AG04449 (cell line): Measurements from ENCODE around the gene HDAC4.

Experiments
- CTCF ChIA-PET: fragments of 350-600 bp; formaldehyde crosslinking; extraction: SDS; loops from one replicate; lab custom pipeline; 2021; ENCODE audit warnings: antibody characterized with exemption; lab: Yijun Ruan, JAX
- POLR2A ChIA-PET: fragments of 400-600, 350-600 bp; formaldehyde crosslinking; extraction: SDS; loops from one replicate; lab custom pipeline; 2020; ENCODE audit warnings: antibody characterized with exemption, inconsistent platforms; lab: Yijun Ruan, JAX
- DNase-seq: peaks from one replicate; pipeline ENCODE4 v3.0.0-alpha.2; 2010; ENCODE audit warnings: low read depth, low spot score
- H3K4me3 ChIP-seq: 2 replicates; pipeline ENCODE4 v1.5.1; 2011; ENCODE audit warnings: low read depth, mild to moderate bottlenecking, control low read depth, low read length
- CTCF ChIP-seq: IDR thresholded peaks from one replicate; pipeline ENCODE4 v1.5.1; 2011; ENCODE audit warnings: mild to moderate bottlenecking, moderate library complexity, low read length, control low read depth, inconsistent platforms; ENCODE audit not compliant: insufficient read depth; ENCODE audit errors: missing control alignments

Gene HDAC4

GRCh38 chr2:239392072-239392357 lies 8.8 kb downstream of the HDAC4 start:
- CTCF ChIA-PET = no interaction called here
- POLR2A ChIA-PET = no interaction called here
- DNase-seq = no peak
- no peak for TF ChIP-seq CTCF
- no peak overlapping the region for H3K4me3 ChIP-seq

- ChIA-PET CTCF (no interaction called here), POLR2A (interaction anchor here (0.7 kb wide), 1 partner anchor 9 kb away, joined by 3 read pairs; the partner anchor contains the start of gene HDAC4)
- no peak overlapping the region for H3K4me3 ChIP-seq
- DNase-seq = no peak
- no peak for TF ChIP-seq CTCF
These were observed 9.3 kb downstream of the HDAC4 start for GRCh38 chr2:239391286-239392071.

- no peak for TF ChIP-seq CTCF
- POLR2A ChIA-PET = interaction anchor here (0.7 to 1.5 kb wide), 2 partner anchors 10 kb away, joined by 3 to 5 read pairs; partner anchors contain the start of gene HDAC4
- no peak overlapping the region for H3K4me3 ChIP-seq
- CTCF ChIA-PET = interaction anchor here (1.3 to 1.8 kb wide), 2 partner anchors 8 to 600 kb away, joined by 3 to 6 read pairs; no protein-coding TSS in a partner anchor
- DNase-seq = no peak
These were observed 10.1 kb downstream of the HDAC4 start for GRCh38 chr2:239390546-239391285.

- no peak for DNase-seq
- no peak for TF ChIP-seq CTCF
- ChIA-PET CTCF (interaction anchor here (1.3 to 1.8 kb wide), 2 partner anchors 9 to 601 kb away, joined by 3 to 6 read pairs; no protein-coding TSS in a partner anchor), POLR2A (interaction anchor here (1.5 kb wide), 1 partner anchor 11 kb away, joined by 5 read pairs; the partner anchor contains the start of gene HDAC4)
- no peak overlapping the region for H3K4me3 ChIP-seq
These were observed 11.1 kb downstream of the HDAC4 start for GRCh38 chr2:239389414-239390329.

- DNase-seq = no peak
- no peak overlapping the region for H3K4me3 ChIP-seq
- ChIA-PET POLR2A (no interaction called here), CTCF (no interaction called here)
- no peak for TF ChIP-seq CTCF
These were observed 12.3 kb downstream of the HDAC4 start for GRCh38 chr2:239388236-239389151.
